ENCODE data around the gene CASP2.

The CASP2 gene

DNA sequence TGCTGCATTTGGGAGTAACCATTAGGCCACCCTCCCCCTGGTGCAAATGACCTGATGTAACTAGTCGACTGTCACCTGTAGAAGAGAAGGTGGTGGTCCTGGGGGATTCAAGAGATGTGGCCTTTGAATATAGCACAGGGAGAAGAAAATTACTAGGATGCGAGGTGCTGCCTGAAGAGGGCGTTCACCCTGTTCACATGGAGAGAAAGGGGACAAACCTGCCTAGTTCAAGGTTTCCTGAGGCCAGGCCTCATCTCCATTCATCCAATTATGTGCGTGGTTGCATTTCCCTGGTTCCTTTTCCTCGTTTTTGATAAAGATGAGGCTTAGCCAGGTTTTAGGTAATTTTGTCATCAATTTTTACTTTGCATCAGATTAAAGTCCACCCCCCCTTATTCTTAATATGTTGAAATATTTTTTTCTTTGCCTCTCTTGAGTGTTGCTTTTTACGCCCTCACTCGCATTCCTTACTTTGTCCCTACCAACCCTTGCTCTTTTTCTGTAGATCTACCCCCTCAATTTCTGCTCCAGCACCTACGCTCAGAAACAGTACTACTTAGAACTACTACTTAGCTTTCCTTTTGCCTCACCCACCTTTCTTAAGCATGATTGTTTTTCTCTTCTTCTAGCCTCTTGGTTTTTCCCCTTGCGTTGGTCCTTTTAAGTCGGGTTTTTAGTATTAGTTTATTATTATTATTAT lies 41.5 kb downstream of the CASP2 start:
- in situ Hi-C loops (cut with MboI; ENCODE audit: low sequenced_read_pairs), result no loop called here

DNA sequence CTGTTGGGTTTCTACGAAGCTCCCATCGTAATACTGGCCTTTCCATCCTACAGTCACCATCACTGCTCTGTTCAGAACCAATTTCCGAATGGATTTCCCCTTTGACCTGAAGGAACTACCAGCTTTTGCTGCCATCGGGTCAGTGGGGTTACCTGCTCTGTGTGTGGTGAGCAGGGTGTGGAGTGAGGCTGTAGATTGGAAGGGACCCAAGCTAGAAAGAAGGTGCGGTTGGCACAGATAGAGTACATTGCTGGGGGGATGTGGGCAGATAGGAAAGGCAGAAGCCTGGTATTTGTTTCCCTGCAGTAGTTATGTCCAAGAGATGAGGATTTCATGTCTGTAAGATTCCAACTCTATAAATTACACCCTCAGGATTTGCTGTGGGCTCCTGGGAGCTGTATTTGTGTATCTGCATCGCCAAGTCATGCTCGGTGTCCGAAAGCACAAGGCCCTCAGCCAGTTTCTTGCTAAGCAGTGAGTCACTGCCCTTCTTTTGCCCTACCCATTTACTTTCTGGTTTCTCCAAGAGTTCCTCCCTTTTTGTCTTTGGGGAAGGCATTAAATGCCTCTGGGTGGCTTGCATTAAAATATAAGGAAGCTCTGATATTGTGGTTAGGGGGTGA lies 43.1 kb downstream of the CASP2 start:
- in situ Hi-C loops (cut with MboI; ENCODE audit: low sequenced_read_pairs), result no loop called here

DNA sequence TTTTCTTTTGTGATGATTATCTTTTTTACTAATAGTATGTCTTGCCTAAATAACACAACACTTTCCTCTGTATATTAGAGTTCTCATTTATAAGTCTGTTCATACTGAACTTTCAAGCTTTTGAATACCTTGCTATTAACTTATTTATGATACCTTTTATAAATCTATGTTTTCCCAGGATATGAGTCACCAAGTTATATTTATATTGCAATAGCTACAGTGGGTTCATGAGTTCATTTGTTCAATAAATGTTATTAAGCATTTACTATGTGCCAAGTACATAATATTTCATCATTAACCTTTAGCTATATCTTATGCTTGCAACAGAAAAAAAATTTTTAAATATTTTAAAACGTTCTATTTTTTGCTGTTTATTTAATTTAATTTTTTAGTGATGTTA lies 46.1 kb downstream of the CASP2 start:
- in situ Hi-C loops (cut with MboI; ENCODE audit: low sequenced_read_pairs), result no loop called here

DNA sequence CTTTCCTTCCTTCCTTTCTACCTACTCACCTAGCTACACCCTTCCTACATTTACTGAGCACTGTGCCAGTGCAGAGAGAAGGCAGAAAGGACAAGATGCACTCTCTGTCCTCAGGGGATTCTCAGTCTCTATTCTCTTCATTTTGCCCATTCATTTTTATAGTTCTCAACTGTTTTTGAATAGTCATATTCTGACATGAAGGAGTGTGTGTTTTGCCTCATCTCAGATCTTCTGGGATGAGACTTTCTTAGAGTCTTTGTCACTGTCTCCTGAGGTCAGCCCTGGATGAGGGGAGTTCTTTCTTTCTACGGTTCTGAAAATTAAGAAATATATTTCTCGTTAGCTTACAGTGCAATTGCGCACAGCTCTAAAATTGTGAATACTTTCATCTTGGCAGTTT lies 49.1 kb downstream of the CASP2 start:
- in situ Hi-C loops (cut with MboI; ENCODE audit: low sequenced_read_pairs), result no loop called here

DNA sequence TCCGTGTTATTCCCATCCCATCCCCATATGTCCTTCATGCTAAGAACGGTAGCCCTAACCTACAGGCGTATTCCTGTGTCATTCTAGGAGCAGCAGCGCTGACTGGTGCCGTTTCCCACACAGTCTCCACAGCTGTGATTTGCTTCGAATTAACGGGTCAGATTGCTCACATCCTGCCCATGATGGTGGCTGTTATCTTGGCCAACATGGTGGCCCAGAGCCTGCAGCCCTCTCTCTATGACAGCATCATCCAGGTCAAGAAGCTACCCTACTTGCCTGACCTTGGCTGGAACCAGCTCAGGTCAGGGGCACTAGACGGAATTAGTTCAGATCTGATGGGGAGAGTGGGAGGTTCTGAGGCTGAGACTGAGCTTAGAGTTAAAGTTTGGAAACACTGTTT lies 53.7 kb downstream of the CASP2 start:
- in situ Hi-C loops (cut with MboI; ENCODE audit: low sequenced_read_pairs), result no loop called here

DNA sequence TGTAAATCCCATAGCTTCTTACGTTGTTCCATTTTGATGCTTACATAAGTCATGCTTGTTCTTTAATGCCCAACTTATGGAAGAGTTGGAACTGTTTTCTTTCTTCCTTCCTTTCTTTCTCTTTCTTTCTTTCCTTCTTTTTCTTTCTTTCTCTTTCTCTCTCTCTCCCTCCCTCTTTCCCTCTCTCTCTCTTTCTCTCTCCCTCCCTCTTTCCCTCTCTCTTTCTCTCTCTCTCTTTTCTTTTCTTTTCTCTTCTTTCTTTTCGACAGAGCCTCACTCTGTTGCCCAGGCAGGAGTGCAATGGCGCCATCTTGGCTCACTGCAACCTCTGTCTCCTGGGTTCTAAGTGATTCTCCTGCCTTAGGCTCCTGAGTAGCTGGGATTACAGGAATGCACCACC lies 55.4 kb downstream of the CASP2 start:
- in situ Hi-C loops (cut with MboI; ENCODE audit: low sequenced_read_pairs), result no loop called here

DNA sequence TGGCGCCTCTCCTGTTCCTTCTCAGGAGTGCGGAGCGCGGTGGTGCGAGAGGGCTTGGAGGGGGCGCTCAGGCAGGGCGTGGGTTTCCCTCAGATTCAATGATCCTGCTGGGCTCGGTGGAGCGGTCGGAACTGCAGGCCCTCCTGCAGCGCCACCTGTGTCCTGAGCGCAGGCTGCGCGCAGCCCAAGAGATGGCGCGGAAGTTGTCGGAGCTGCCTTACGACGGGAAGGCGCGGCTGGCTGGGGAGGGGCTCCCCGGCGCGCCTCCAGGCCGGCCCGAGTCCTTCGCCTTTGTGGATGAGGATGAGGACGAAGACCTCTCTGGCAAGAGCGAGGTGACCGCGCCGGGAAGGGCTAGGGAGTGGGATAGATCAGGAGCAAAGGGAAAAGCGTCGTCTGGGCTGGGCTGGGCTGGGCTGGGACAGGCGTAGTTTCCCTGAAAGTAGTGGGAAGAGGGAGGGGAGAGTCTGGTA lies 57.3 kb downstream of the CASP2 start:
- in situ Hi-C loops (cut with MboI; ENCODE audit: low sequenced_read_pairs), result no loop called here

DNA sequence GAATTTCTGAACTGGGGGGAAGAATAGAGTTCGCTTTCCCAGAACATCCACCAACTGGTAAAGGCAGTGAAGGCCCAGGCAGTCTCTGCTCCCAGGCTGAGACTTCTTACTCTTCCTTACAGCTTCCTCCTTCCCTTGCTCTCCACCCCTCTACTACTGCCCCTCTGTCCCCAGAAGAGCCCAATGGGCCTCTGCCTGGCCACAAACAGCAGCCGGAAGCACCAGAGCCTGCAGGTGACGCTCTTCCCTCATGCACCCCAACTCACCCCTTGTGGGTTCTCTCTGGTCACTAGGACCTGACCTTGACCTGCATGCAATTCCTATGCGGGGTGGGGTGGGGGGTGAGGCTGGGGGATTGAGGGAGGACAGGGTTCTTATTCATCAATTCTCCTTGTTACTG lies 57.9 kb downstream of the CASP2 start:
- in situ Hi-C loops (cut with MboI; ENCODE audit: low sequenced_read_pairs), result no loop called here

DNA sequence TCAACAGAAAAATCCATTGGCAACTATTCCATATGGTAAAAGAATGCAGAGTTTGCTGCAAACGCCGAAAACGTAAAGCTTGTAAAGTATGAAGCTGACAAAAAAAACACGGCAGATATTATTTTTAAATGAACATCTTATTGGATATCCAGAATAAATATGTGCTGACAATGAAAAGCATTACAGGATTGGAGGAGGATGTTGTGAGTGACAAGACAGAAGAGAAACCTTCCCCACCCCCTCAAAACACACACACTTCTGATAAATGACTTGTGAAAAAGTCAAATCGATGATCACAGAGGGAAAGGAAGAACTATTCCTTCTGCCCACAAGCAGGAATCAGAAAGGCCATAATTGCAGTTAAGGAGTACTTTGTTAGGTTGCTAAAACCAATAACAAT lies 59.8 kb downstream of the CASP2 start:
- in situ Hi-C loops (cut with MboI; ENCODE audit: low sequenced_read_pairs), result no loop called here

DNA sequence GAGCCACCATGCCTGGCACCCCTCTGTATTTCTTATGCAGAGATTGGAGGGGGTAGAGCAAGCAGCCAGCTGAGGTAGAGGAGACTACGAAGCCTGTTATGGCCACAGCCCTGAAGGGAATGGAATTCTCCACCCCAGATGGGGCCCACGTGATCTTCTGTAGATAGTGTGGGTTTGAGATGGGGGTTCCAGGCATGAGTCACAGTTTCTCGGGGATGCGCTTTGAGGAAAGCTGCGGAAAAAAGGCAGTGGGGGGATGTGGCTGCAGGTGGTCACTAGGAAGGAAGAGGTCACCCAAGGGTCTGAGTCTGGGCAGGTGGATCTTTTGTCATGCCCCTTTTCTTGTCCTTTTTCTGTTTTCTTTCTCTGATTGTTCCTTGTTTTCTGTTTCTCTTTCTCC lies 62.9 kb downstream of the CASP2 start:
- in situ Hi-C loops (cut with MboI; ENCODE audit: low sequenced_read_pairs), result no loop called here

DNA sequence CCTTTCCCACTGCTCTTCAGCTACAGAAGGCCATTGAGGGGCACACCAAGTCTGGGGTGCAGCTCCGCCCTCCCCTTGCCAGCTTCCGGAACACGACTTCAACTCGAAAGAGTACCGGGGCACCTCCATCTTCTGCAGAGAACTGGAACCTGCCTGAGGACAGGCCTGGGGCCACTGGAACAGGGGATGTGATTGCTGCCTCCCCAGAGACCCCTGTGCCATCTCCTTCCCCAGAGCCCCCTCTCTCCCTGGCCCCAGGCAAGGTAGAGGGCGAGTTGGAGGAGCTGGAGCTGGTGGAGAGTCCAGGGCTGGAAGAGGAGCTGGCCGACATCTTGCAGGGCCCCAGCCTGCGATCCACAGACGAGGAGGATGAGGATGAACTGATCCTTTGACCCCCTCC lies 63.4 kb downstream of the CASP2 start:
- in situ Hi-C loops (cut with MboI; ENCODE audit: low sequenced_read_pairs), result no loop called here

DNA sequence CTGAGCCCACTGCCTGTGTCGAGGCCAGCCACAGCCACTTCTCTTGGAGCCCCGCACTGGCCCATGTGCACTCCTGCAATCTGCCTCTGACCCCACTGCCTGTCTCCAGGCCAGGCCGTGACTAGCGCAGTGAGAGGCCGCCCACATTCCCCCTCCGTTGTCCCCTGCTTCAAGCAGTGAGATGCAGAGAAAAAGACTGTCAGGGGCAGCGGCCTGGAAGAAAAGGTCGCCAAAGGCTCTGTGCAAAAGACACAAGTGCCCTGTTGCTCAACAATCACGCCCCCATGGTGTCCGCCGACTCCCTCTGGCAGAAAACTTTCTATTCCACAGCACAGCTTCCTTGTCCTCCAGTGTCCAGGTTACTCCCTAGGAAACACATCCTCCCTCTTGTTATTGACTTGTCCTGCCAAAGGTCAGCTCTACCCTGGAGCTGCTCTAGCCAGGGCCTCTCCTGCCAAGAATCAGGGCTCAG lies 64.4 kb downstream of the CASP2 start:
- in situ Hi-C loops (cut with MboI; ENCODE audit: low sequenced_read_pairs), result no loop called here

DNA sequence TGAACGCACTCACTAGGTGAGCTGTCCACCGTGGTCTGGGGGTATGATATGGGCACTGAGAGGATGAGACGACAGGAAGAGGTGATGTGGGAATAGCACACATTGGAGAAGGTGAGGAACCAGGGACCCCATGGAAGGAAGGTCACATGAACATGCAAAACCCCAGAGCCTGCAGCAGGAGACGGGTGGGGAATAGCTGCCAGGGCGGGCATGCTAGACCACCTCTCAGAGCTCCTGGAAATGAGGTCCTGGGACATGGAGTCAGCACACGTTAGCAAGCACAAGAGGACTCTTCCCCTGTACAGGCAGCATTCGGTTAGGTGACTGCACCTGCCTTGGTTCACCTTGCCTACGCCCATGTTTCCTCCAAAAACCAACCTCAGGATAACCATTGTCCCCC lies 66.2 kb downstream of the CASP2 start:
- in situ Hi-C loops (cut with MboI; ENCODE audit: low sequenced_read_pairs), result no loop called here

DNA sequence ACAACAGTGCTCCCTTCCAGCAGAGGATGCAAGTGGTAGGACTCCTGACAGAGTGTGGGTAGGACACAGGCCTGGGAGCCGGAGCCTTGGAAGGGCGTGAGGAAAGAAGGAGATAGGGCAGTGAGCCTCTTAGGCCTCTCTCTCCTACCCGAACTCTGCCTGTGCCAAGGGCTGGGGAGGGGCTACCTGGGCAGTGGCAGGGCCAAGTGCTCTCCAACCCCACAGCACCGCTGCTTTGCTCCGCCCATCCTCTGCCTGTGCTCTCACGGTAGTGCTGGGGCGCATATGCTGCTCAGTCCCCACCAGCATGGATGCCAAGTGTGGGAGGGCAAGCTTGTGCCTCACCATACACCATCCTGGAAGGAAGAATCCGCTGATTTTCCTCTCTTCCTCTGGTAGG lies 66.8 kb downstream of the CASP2 start:
- in situ Hi-C loops (cut with MboI; ENCODE audit: low sequenced_read_pairs), result no loop called here

DNA sequence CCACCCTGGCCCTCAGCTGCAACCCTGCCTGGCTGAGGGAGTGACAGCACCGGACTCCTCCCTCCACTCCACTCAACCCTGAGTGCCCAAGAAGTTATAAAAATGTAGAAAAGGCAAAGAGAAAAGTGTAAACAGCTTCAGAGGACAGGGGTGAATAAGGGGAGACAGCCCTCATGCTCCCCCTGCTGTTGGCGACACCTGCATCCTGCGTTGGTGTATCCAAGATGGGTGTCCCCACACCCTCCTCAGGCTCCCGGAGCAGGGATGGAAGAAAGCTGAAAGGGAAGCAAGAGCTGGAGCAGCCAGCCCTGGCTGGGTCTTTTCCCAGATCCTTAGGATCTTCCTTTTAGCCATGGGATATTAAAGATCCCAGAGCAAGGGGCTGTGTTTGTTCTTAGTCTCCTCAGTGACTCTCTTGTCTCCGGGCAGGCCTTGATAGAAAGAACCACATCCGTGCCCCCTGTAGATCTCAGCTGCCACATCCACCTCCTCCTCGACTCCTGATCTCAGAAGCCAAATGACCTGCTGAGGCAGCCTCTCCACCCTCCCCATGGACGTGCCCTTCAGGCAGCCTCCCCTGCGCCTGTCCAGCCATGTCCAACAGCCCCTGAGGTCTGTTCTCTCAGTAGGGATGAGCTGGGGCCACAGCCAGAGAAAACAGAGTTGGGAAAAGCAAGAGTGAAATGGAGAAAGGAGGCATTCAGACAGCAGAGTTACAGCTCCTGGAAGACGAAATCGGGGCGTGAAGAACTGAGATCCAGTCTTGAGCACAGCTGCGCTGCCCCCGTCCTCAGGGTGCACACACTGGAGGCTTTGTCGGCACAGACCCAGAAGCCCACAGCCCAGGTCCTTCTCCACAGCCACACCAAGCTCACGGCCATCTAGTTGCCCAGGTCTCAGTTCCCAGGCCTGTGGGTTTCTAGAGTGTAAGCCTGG lies 67.6 kb downstream of the CASP2 start:
- in situ Hi-C loops (cut with MboI; ENCODE audit: low sequenced_read_pairs), result no loop called here

DNA sequence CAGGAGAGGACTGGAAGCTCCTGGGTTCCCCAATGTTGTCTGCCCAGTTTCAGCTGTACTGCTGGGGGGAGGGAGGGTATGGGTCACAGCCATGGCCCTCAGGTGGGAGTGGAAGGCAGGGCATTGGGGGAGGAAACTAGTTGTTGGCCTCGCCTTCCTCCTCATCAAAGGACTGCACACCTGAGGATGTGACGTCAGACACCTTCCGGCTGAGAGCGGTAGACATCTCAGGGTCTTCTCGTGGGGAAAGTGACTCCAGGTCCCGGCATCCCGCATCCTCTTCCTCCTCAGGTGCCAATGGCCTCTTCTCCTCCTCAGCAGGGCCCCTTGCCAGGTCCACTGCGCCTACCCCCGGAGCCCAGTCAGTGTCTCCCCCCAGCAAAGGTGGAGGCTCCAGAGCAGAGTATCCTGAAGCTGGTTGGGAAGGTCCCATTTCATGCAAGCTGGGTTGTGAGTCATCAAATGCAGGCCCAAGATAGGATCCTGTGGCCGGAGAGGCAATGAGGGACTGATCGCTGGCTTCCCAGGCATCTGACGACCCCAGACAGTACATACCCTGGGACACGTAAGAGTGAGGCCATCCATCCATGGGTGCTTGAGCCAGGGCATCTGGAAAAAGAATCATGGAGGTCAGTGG lies 68.4 kb downstream of the CASP2 start:
- in situ Hi-C loops (cut with MboI; ENCODE audit: low sequenced_read_pairs), result no loop called here
